ENCODE results near the gene HEXIM1.

The HEXIM1 gene

GRCh38 chr17:45175759-45176115, 27.5 kb downstream of the HEXIM1 start:
- peaks cover 30% of the 10 kb centered on the region for H3K4me1 ChIP-seq (ENCODE audit: control insufficient read depth, insufficient read depth, low read length)
- no peaks in the 10 kb centered on the region for H3K36me3 ChIP-seq (ENCODE audit: control insufficient read depth, insufficient read depth, low read length)
- no peaks in the 10 kb centered on the region for H3K9me3 ChIP-seq (ENCODE audit: control insufficient read depth, low read length)
- H3K4me3 ChIP-seq (ENCODE audit: low read length), result no peak overlapping the region
- no peaks in the 10 kb centered on the region for H3K27me3 ChIP-seq (ENCODE audit: control insufficient read depth, insufficient read depth, low read length)
- no peak overlapping the region for H3K9ac ChIP-seq (ENCODE audit: low read length)

GRCh38 chr17:45177563-45177962, 29.3 kb downstream of the HEXIM1 start:
- H3K4me1 ChIP-seq (ENCODE audit: control insufficient read depth, insufficient read depth, low read length), result peaks cover 11% of the 10 kb centered on the region
- no peaks in the 10 kb centered on the region for H3K36me3 ChIP-seq (ENCODE audit: control insufficient read depth, insufficient read depth, low read length)
- H3K9ac ChIP-seq (ENCODE audit: low read length), result no peak overlapping the region
- H3K4me3 ChIP-seq (ENCODE audit: low read length), result no peak overlapping the region
- no peaks in the 10 kb centered on the region for H3K27me3 ChIP-seq (ENCODE audit: control insufficient read depth, insufficient read depth, low read length)
- no peaks in the 10 kb centered on the region for H3K9me3 ChIP-seq (ENCODE audit: control insufficient read depth, low read length)

GRCh38 chr17:45184144-45184543, 35.9 kb downstream of the HEXIM1 start:
- H3K36me3 ChIP-seq (ENCODE audit: control insufficient read depth, insufficient read depth, low read length), result no peaks in the 10 kb centered on the region
- no peaks in the 10 kb centered on the region for H3K9me3 ChIP-seq (ENCODE audit: control insufficient read depth, low read length)
- H3K4me1 ChIP-seq (ENCODE audit: control insufficient read depth, insufficient read depth, low read length), result no peaks in the 10 kb centered on the region
- no peak overlapping the region for H3K9ac ChIP-seq (ENCODE audit: low read length)
- H3K27me3 ChIP-seq (ENCODE audit: control insufficient read depth, insufficient read depth, low read length), result no peaks in the 10 kb centered on the region
- no peak overlapping the region for H3K4me3 ChIP-seq (ENCODE audit: low read length)

GRCh38 chr17:45186801-45187354, 38.6 kb downstream of the HEXIM1 start:
- no peaks in the 10 kb centered on the region for H3K9me3 ChIP-seq (ENCODE audit: control insufficient read depth, low read length)
- no peaks in the 10 kb centered on the region for H3K27me3 ChIP-seq (ENCODE audit: control insufficient read depth, insufficient read depth, low read length)
- no peak overlapping the region for H3K9ac ChIP-seq (ENCODE audit: low read length)
- H3K4me3 ChIP-seq (ENCODE audit: low read length), result no peak overlapping the region
- no peaks in the 10 kb centered on the region for H3K36me3 ChIP-seq (ENCODE audit: control insufficient read depth, insufficient read depth, low read length)
- no peaks in the 10 kb centered on the region for H3K4me1 ChIP-seq (ENCODE audit: control insufficient read depth, insufficient read depth, low read length)

GRCh38 chr17:45189009-45189408, 40.7 kb downstream of the HEXIM1 start:
- H3K27me3 ChIP-seq (ENCODE audit: control insufficient read depth, insufficient read depth, low read length), result no peaks in the 10 kb centered on the region
- H3K4me1 ChIP-seq (ENCODE audit: control insufficient read depth, insufficient read depth, low read length), result no peaks in the 10 kb centered on the region
- H3K9me3 ChIP-seq (ENCODE audit: control insufficient read depth, low read length), result no peaks in the 10 kb centered on the region
- H3K9ac ChIP-seq (ENCODE audit: low read length), result no peak overlapping the region
- H3K4me3 ChIP-seq (ENCODE audit: low read length), result no peak overlapping the region
- H3K36me3 ChIP-seq (ENCODE audit: control insufficient read depth, insufficient read depth, low read length), result no peaks in the 10 kb centered on the region

GRCh38 chr17:45190503-45191255, 42.4 kb downstream of the HEXIM1 start:
- Histone ChIP-seq H3K9me3 (ENCODE audit: control insufficient read depth, low read length) (no peaks in the 10 kb centered on the region), H3K27me3 (ENCODE audit: control insufficient read depth, insufficient read depth, low read length) (no peaks in the 10 kb centered on the region), H3K4me3 (ENCODE audit: low read length) (no peak overlapping the region), H3K36me3 (ENCODE audit: control insufficient read depth, insufficient read depth, low read length) (no peaks in the 10 kb centered on the region), H3K9ac (ENCODE audit: low read length) (no peak overlapping the region), H3K4me1 (ENCODE audit: control insufficient read depth, insufficient read depth, low read length) (no peaks in the 10 kb centered on the region)

GRCh38 chr17:45195424-45195823, 47.1 kb downstream of the HEXIM1 start:
- Histone ChIP-seq H3K4me3 (ENCODE audit: low read length) (no peak overlapping the region), H3K9ac (ENCODE audit: low read length) (no peak overlapping the region), H3K27me3 (ENCODE audit: control insufficient read depth, insufficient read depth, low read length) (no peaks in the 10 kb centered on the region), H3K4me1 (ENCODE audit: control insufficient read depth, insufficient read depth, low read length) (peaks cover 4% of the 10 kb centered on the region), H3K36me3 (ENCODE audit: control insufficient read depth, insufficient read depth, low read length) (no peaks in the 10 kb centered on the region), H3K9me3 (ENCODE audit: control insufficient read depth, low read length) (no peaks in the 10 kb centered on the region)

GRCh38 chr17:45197108-45197507, 48.8 kb downstream of the HEXIM1 start:
- Histone ChIP-seq H3K9ac (ENCODE audit: low read length) (no peak overlapping the region), H3K4me1 (ENCODE audit: control insufficient read depth, insufficient read depth, low read length) (peaks cover 4% of the 10 kb centered on the region), H3K4me3 (ENCODE audit: low read length) (no peak overlapping the region), H3K27me3 (ENCODE audit: control insufficient read depth, insufficient read depth, low read length) (no peaks in the 10 kb centered on the region), H3K36me3 (ENCODE audit: control insufficient read depth, insufficient read depth, low read length) (no peaks in the 10 kb centered on the region), H3K9me3 (ENCODE audit: control insufficient read depth, low read length) (no peaks in the 10 kb centered on the region)

GRCh38 chr17:45197555-45198334, 49.5 kb downstream of the HEXIM1 start:
- H3K4me3 ChIP-seq (ENCODE audit: low read length), result no peak overlapping the region
- H3K4me1 ChIP-seq (ENCODE audit: control insufficient read depth, insufficient read depth, low read length), result peaks cover 4% of the 10 kb centered on the region
- no peaks in the 10 kb centered on the region for H3K36me3 ChIP-seq (ENCODE audit: control insufficient read depth, insufficient read depth, low read length)
- H3K27me3 ChIP-seq (ENCODE audit: control insufficient read depth, insufficient read depth, low read length), result no peaks in the 10 kb centered on the region
- H3K9ac ChIP-seq (ENCODE audit: low read length), result peak overlapping the region; percentile 26
- H3K9me3 ChIP-seq (ENCODE audit: control insufficient read depth, low read length), result no peaks in the 10 kb centered on the region

- Histone ChIP-seq H3K4me3 (ENCODE audit: low read length) (no peak overlapping the region), H3K27me3 (ENCODE audit: control insufficient read depth, insufficient read depth, low read length) (no peaks in the 10 kb centered on the region), H3K36me3 (ENCODE audit: control insufficient read depth, insufficient read depth, low read length) (no peaks in the 10 kb centered on the region), H3K9ac (ENCODE audit: low read length) (no peak overlapping the region), H3K4me1 (ENCODE audit: control insufficient read depth, insufficient read depth, low read length) (peaks cover 4% of the 10 kb centered on the region), H3K9me3 (ENCODE audit: control insufficient read depth, low read length) (no peaks in the 10 kb centered on the region)
Observed at GRCh38 chr17:45200701-45201100, 52.4 kb downstream of the HEXIM1 start.

GRCh38 chr17:45201457-45201856, 53.2 kb downstream of the HEXIM1 start:
- H3K4me1 ChIP-seq (ENCODE audit: control insufficient read depth, insufficient read depth, low read length), result peaks cover 4% of the 10 kb centered on the region
- no peaks in the 10 kb centered on the region for H3K27me3 ChIP-seq (ENCODE audit: control insufficient read depth, insufficient read depth, low read length)
- H3K9me3 ChIP-seq (ENCODE audit: control insufficient read depth, low read length), result no peaks in the 10 kb centered on the region
- H3K9ac ChIP-seq (ENCODE audit: low read length), result no peak overlapping the region
- H3K4me3 ChIP-seq (ENCODE audit: low read length), result no peak overlapping the region
- no peaks in the 10 kb centered on the region for H3K36me3 ChIP-seq (ENCODE audit: control insufficient read depth, insufficient read depth, low read length)

Data from mucosa of stomach (tissue), 1 donor.